ENCODE results near the gene MEIOB.

MEIOB gene

GRCh38 chr16:1784977-1785845 lies 86.8 kb downstream of the MEIOB start:
- DNase-seq: no peak

Measured in activated CD4-positive, CD25-positive, alpha-beta regulatory T cell treated with anti-CD3 and anti-CD28 coated beads, Interleukin-2, amount 50 U/mL, for 72 hours (primary cell).